A673 (cell line): ENCODE data around the gene CADPS2. TPM values are rescaled to one million over a fixed set of nuclear protein-coding genes. Genes with fewer than 3 reads are reported as not detected.

ENCODE experiments used
- BruUV-seq: library from RNA; stranded (reverse); fragments of 400-500 nt; replicated peaks from 2 replicates; lab custom pipeline; 2021; lab: Mats Ljungman, UMichigan
- CTCF ChIA-PET: fragments of 300-600 bp; sonication (Branson Sonifier 250); formaldehyde crosslinking; loops from one replicate; lab custom pipeline; 2022; ENCODE audit warnings: antibody characterized with exemption; lab: Charles Lee
- POLR2A ChIA-PET: fragments of 300-600 bp; sonication (Branson Sonifier 250); formaldehyde crosslinking; loops from one replicate; lab custom pipeline; 2022; ENCODE audit warnings: antibody characterized with exemption; ENCODE audit not compliant: low non-redundant PET; lab: Charles Lee
- DNase-seq: peaks from one replicate; pipeline ENCODE4 v3.0.0-alpha.2; 2015; ENCODE audit warnings: low spot score
- H3K27ac ChIP-seq: fragments of 200-600 bp; sonication (generic); 2 replicates; pipeline ENCODE4 v1.5.1; 2016; ENCODE audit warnings: mixed run types, low read depth, mild to moderate bottlenecking, mixed read lengths, antibody characterized with exemption, low read length; ENCODE audit not compliant: poor library complexity, severe bottlenecking
- H3K27me3 ChIP-seq: fragments of 200-600 bp; sonication (generic); replicated peaks from 2 replicates; pipeline ENCODE4 v1.6.1; 2017; ENCODE audit warnings: mixed run types, low read depth, mild to moderate bottlenecking, mixed read lengths, antibody characterized with exemption, low read length; ENCODE audit not compliant: insufficient read depth, poor library complexity
- H3K36me3 ChIP-seq: fragments of 200-600 bp; sonication (generic); 2 replicates; pipeline ENCODE4 v1.6.1; 2016; ENCODE audit warnings: mixed run types, mild to moderate bottlenecking, mixed read lengths, antibody characterized with exemption, low read length; ENCODE audit not compliant: insufficient read depth, poor library complexity, severe bottlenecking
- H3K4me1 ChIP-seq: fragments of 200-600 bp; sonication (generic); 2 replicates; pipeline ENCODE4 v1.6.1; 2017; ENCODE audit warnings: mixed run types, mild to moderate bottlenecking, mixed read lengths, antibody characterized with exemption, low read length; ENCODE audit not compliant: insufficient read depth, poor library complexity, severe bottlenecking
- H3K4me3 ChIP-seq: fragments of 200-600 bp; sonication (generic); 2 replicates; pipeline ENCODE4 v1.5.1; 2016; ENCODE audit warnings: low read depth, mixed run types, mild to moderate bottlenecking, mixed read lengths, low read length; ENCODE audit not compliant: poor library complexity, severe bottlenecking
- H3K9me3 ChIP-seq: fragments of 200-600 bp; sonication (generic); 2 replicates; pipeline ENCODE4 v1.6.1; 2016; ENCODE audit warnings: mixed run types, low read depth, mild to moderate bottlenecking, mixed read lengths, antibody characterized with exemption, low read length; ENCODE audit not compliant: poor library complexity, severe bottlenecking
- CTCF ChIP-seq: fragments of 300-800, 200-600 bp; sonication (generic); conservative IDR thresholded peaks from 2 replicates; pipeline ENCODE4 v1.5.1; 2017; ENCODE audit warnings: low read depth, mild to moderate bottlenecking, antibody characterized with exemption, low read length, moderate library complexity, mixed read lengths
- EZH2 ChIP-seq: fragments of 200-600 bp; sonication (generic); IDR thresholded peaks from 2 replicates; pipeline ENCODE4 v1.6.1; 2017; ENCODE audit warnings: borderline replicate concordance, low read depth, mild to moderate bottlenecking, mixed read lengths, antibody characterized with exemption, low read length; ENCODE audit not compliant: poor library complexity, severe bottlenecking
- intact Hi-C: fragments of 100-400 bp; cut with micrococcal nuclease; formaldehyde crosslinking; loops from one replicate; pipeline ENCODE4 v1.10.0; 2022; ENCODE audit not compliant: unreplicated experiment
- total RNA-seq: library from RNA; stranded (reverse); gene quantifications from 2 replicates; pipeline ENCODE4 v1.2.3, GENCODE V29; 2021

CADPS2 gene
- total RNA-seq, 1 experiment from 2014 or later: 81.3 TPM

DNA sequence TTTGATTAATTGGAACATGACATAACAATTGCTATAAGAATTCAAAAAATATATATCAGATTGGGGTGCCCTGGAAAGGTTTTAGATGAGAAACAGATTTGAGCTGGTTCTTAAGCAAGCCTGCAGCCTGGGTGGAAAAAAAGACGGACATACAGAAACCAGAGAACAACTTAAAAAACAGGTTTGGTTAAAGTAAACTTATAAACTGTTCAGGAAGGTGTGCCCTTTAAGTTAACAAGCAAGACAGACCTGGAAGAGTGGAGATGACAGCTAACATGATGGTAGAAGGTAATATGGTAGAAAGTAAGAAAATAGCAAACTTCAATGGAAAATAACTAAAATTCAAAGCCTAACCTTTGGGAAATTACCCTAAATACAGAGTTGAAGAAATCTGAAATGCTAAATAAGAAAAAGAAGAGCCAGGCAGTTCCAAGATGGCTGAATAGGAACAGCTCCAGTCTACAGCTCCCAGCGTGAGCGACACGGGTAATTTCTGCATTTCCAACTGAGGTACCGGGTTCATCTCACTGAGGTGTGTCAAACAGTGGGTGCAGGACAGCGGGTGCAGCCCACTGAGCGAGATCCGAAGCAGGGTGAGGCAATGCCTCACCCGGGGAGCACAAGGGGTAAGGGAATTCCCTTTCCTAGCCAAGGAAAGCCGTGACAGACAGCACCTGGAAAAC is 52.2 kb downstream of the CADPS2 start:
- no peaks in the 10 kb centered on the region for H3K9me3 ChIP-seq
- H3K27me3 ChIP-seq: no peaks in the 10 kb centered on the region
- POLR2A ChIA-PET: no interaction called here
- H3K36me3 ChIP-seq: no peaks in the 10 kb centered on the region
- no peak for DNase-seq
- TF ChIP-seq CTCF (no peak), EZH2 (no peak)
- BruUV-seq: no TSS peak
- H3K27ac ChIP-seq: no peak overlapping the region
- peaks cover 4% of the 10 kb centered on the region for H3K4me1 ChIP-seq
- no peak overlapping the region for H3K4me3 ChIP-seq
- CTCF ChIA-PET: no interaction called here
- intact Hi-C loops: no loop called here

DNA sequence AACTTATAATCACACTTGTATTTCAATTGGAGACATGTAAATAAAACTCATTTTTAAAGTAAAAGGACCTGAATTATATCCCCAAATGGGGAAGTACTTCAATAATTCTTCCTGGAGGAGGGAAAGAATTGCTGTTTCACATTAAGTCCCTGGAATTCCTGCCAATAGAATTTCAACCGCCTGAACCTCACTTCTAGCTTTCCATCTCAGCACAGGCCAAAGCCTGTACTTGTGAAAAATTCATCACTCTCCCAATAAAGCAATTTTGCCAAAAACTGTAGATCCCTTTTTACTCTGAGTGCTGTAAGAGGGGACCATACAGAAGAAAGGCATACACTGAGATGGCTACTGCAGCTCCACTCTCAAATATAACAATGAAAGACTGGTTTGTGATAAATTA is 54.8 kb downstream of the CADPS2 start:
- ChIA-PET CTCF (no interaction called here), POLR2A (no interaction called here)
- BruUV-seq: no TSS peak
- Histone ChIP-seq H3K27ac (no peak overlapping the region), H3K4me1 (peaks cover 4% of the 10 kb centered on the region), H3K36me3 (peaks cover 8% of the 10 kb centered on the region), H3K4me3 (no peak overlapping the region), H3K9me3 (no peaks in the 10 kb centered on the region), H3K27me3 (no peaks in the 10 kb centered on the region)
- DNase-seq: no peak
- TF ChIP-seq EZH2: no peak
- TF ChIP-seq CTCF: no peak
- intact Hi-C loops: no loop called here

DNA sequence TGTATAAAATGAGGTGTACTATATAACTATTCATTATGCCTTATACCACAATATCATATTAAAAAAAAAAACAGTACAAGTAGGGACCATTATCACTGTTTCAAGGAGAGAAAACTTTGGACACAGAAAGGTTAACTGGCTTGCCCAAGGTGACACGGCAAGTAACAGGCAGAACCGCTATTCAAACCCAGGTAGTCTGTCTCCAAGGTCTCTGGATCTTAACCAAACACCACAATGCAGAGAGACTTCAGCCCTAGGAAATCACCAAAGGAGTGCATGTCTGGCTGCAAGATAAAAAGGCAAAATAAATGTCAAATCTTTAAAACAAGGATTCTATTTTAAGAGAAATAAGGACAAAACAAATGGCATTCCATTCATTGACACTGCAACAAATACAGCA is 56.3 kb downstream of the CADPS2 start:
- intact Hi-C loops: no loop called here
- no peaks in the 10 kb centered on the region for H3K27me3 ChIP-seq
- peaks cover 4% of the 10 kb centered on the region for H3K4me1 ChIP-seq
- POLR2A ChIA-PET: no interaction called here
- H3K4me3 ChIP-seq: no peak overlapping the region
- BruUV-seq: no TSS peak
- TF ChIP-seq CTCF (no peak), EZH2 (no peak)
- CTCF ChIA-PET: no interaction called here
- H3K9me3 ChIP-seq: no peaks in the 10 kb centered on the region
- peaks cover 8% of the 10 kb centered on the region for H3K36me3 ChIP-seq
- H3K27ac ChIP-seq: no peak overlapping the region
- DNase-seq: no peak
